ENCODE data around the gene BEX4.
"Not testable (repeated sequence)": the region's sequence is repeated elsewhere in the genome, so short reads cannot be mapped to it uniquely, and the experiment has no call there.

Gene BEX4
- 12.3 to 46.2 (median 35.7) reads per million in 3 experiments for total RNA-seq

GRCh38 chrX:103214870-103215424 lies at the start of gene BEX4:
Gene BEX4, plus strand, starts transcription at chrX:103215108. Its CDS starts 1,046 bp downstream, at chrX:103216154.
- peak; percentile 76 for DNase-seq

- DNase-seq = no peak
Observed at GRCh38 chrX:103170216-103170615, 44.7 kb upstream of the BEX4 start.

GRCh38 chrX:103171353-103171752 lies 43.6 kb upstream of the BEX4 start:
- no peak for DNase-seq

GRCh38 chrX:103175256-103175655 lies 39.7 kb upstream of the BEX4 start:
- not testable (repeated sequence) for DNase-seq

- DNase-seq = peak; percentile 34
Observed at GRCh38 chrX:103175944-103176753, 38.8 kb upstream of the BEX4 start.

- no peak for DNase-seq
Observed at GRCh38 chrX:103177556-103177955, 37.4 kb upstream of the BEX4 start.

- no peak for DNase-seq
Observed at GRCh38 chrX:103183912-103184311, 31.0 kb upstream of the BEX4 start.

GRCh38 chrX:103187953-103188475 lies 26.9 kb upstream of the BEX4 start:
- no peak for DNase-seq

GRCh38 chrX:103197721-103198306 lies 17.1 kb upstream of the BEX4 start:
- no peak for DNase-seq

GRCh38 chrX:103198668-103199067 lies 16.2 kb upstream of the BEX4 start:
- not testable (repeated sequence) for DNase-seq

- no peak for DNase-seq
Observed at GRCh38 chrX:103201041-103201440, 13.9 kb upstream of the BEX4 start.

- no peak for DNase-seq
Observed at GRCh38 chrX:103210056-103210455, 4.9 kb upstream of the BEX4 start.

GRCh38 chrX:103211012-103211715 lies 3.7 kb upstream of the BEX4 start:
- DNase-seq = peak; percentile 42

- no peak for DNase-seq
Observed at GRCh38 chrX:103212749-103213457, 2.0 kb upstream of the BEX4 start.

- peak; percentile 16 for DNase-seq
Observed at GRCh38 chrX:103215425-103215991, 600 bp downstream of the BEX4 start.

- DNase-seq = no peak
Observed at GRCh38 chrX:103220511-103221323, 5.8 kb downstream of the BEX4 start.

- not testable (repeated sequence) for DNase-seq
Observed at GRCh38 chrX:103225918-103226317, 11.0 kb downstream of the BEX4 start.

- DNase-seq = no peak
Observed at GRCh38 chrX:103233263-103233662, 18.4 kb downstream of the BEX4 start.

- no peak for DNase-seq
Observed at GRCh38 chrX:103234869-103235268, 20.0 kb downstream of the BEX4 start.

- DNase-seq = not testable (repeated sequence)
Observed at GRCh38 chrX:103235608-103236007, 20.7 kb downstream of the BEX4 start.

- no peak for DNase-seq
Observed at GRCh38 chrX:103236296-103236695, 21.4 kb downstream of the BEX4 start.

Data from central memory CD4-positive, alpha-beta T cell (primary cell).